ENCODE data around the gene APOL3.
"Not testable (repeated sequence)": the region's sequence is repeated elsewhere in the genome, so short reads cannot be mapped to it uniquely, and the experiment has no call there.

The APOL3 gene

DNA sequence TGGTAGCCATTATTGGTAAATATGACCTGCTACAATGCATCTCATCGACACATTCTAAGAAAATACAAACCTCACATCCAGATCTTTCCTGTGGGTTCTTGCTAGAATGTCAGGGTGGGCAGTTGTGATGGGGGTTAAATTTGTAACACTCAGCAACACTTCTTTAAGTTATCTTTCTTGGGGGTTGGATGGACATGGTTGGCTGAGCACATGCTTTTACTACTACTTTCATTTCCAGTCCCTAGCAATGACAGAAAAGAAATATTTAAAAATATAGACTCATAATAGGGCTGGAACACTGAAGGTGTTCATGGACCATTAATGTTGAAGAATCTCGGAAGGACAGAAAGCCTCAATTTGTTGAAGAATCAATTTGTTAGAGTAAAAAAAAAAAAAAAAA lies 57.6 kb downstream of the APOL3 start:
- no peaks in the 10 kb centered on the region for H3K36me3 ChIP-seq (ENCODE audit: control insufficient read depth, insufficient read depth, low read length)
- no peaks in the 10 kb centered on the region for H3K4me1 ChIP-seq (ENCODE audit: control insufficient read depth, insufficient read depth, low read length)
- peaks cover 5% of the 10 kb centered on the region for H3K27me3 ChIP-seq (ENCODE audit: control insufficient read depth, insufficient read depth, low read length)
- H3K4me3 ChIP-seq (ENCODE audit: low read length): no peak overlapping the region
- no peaks in the 10 kb centered on the region for H3K9me3 ChIP-seq (ENCODE audit: control insufficient read depth, low read length)
- H3K9ac ChIP-seq (ENCODE audit: low read length): no peak overlapping the region

- Histone ChIP-seq H3K9me3 (ENCODE audit: control insufficient read depth, low read length) (no peaks in the 10 kb centered on the region), H3K36me3 (ENCODE audit: control insufficient read depth, insufficient read depth, low read length) (no peaks in the 10 kb centered on the region), H3K4me1 (ENCODE audit: control insufficient read depth, insufficient read depth, low read length) (no peaks in the 10 kb centered on the region), H3K9ac (ENCODE audit: low read length) (no peak overlapping the region), H3K27me3 (ENCODE audit: control insufficient read depth, insufficient read depth, low read length) (peaks cover 5% of the 10 kb centered on the region), H3K4me3 (ENCODE audit: low read length) (no peak overlapping the region)
These were observed 58.8 kb downstream of the APOL3 start for GRCh38 chr22:36101756-36102155.

DNA sequence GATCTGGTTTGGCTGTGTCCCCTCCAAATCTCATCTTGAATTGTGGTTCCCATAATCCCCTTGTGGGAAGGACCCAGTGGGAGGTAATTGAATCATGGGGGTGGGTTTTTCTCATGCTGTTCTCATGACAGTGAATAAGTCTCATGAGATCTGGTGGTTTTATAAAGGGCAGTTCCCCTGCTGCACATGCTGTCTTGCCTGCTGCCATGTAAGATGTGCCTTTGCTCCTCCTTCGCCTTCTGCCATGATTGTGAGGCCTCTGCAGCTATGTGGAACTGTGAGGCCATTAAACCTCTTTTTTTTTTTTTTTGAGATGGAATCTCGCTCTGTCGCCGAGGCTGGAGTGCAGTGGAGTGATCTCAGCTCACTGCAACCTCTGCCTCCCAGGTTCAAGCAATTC lies 59.6 kb downstream of the APOL3 start:
- not testable (repeated sequence) for H3K36me3 ChIP-seq (ENCODE audit: control insufficient read depth, insufficient read depth, low read length); H3K9me3 ChIP-seq (ENCODE audit: control insufficient read depth, low read length); H3K4me1 ChIP-seq (ENCODE audit: control insufficient read depth, insufficient read depth, low read length); H3K27me3 ChIP-seq (ENCODE audit: control insufficient read depth, insufficient read depth, low read length); H3K4me3 ChIP-seq (ENCODE audit: low read length); H3K9ac ChIP-seq (ENCODE audit: low read length)

- no peaks in the 10 kb centered on the region for H3K4me1 ChIP-seq (ENCODE audit: control insufficient read depth, insufficient read depth, low read length)
- no peak overlapping the region for H3K4me3 ChIP-seq (ENCODE audit: low read length)
- no peaks in the 10 kb centered on the region for H3K36me3 ChIP-seq (ENCODE audit: control insufficient read depth, insufficient read depth, low read length)
- no peaks in the 10 kb centered on the region for H3K27me3 ChIP-seq (ENCODE audit: control insufficient read depth, insufficient read depth, low read length)
- no peaks in the 10 kb centered on the region for H3K9me3 ChIP-seq (ENCODE audit: control insufficient read depth, low read length)
- H3K9ac ChIP-seq (ENCODE audit: low read length): no peak overlapping the region
These were observed 60.3 kb downstream of the APOL3 start for GRCh38 chr22:36100134-36100824.

DNA sequence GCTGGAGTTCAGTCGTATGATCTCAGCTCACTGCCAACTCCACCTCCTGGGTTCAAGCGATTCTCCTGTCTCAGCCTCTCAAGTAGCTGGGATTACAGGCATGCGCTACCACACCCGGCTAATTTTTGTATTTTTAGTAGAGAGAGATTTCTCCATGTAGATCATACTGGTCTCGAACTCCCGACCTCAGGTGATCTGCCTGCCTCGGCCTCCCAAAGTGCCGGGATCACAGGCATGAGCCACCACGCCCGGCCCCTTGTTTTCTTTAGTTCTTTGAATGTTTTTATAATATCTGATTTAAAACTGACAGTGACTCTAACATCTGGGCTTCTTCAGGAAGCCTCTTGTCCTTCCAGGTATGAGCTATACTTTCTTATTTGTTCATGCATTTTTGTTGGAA lies 61.0 kb downstream of the APOL3 start:
- H3K9ac ChIP-seq (ENCODE audit: low read length); H3K9me3 ChIP-seq (ENCODE audit: control insufficient read depth, low read length); H3K4me1 ChIP-seq (ENCODE audit: control insufficient read depth, insufficient read depth, low read length); H3K36me3 ChIP-seq (ENCODE audit: control insufficient read depth, insufficient read depth, low read length); H3K27me3 ChIP-seq (ENCODE audit: control insufficient read depth, insufficient read depth, low read length); H3K4me3 ChIP-seq (ENCODE audit: low read length): not testable (repeated sequence)

GRCh38 chr22:36097880-36098279 lies 62.7 kb downstream of the APOL3 start:
- H3K4me3 ChIP-seq (ENCODE audit: low read length): no peak overlapping the region
- H3K9ac ChIP-seq (ENCODE audit: low read length): no peak overlapping the region
- no peaks in the 10 kb centered on the region for H3K4me1 ChIP-seq (ENCODE audit: control insufficient read depth, insufficient read depth, low read length)
- no peaks in the 10 kb centered on the region for H3K9me3 ChIP-seq (ENCODE audit: control insufficient read depth, low read length)
- H3K36me3 ChIP-seq (ENCODE audit: control insufficient read depth, insufficient read depth, low read length): no peaks in the 10 kb centered on the region
- no peaks in the 10 kb centered on the region for H3K27me3 ChIP-seq (ENCODE audit: control insufficient read depth, insufficient read depth, low read length)

GRCh38 chr22:36090772-36091171 lies 69.8 kb downstream of the APOL3 start:
- H3K9me3 ChIP-seq (ENCODE audit: control insufficient read depth, low read length); H3K36me3 ChIP-seq (ENCODE audit: control insufficient read depth, insufficient read depth, low read length); H3K4me3 ChIP-seq (ENCODE audit: low read length); H3K9ac ChIP-seq (ENCODE audit: low read length); H3K27me3 ChIP-seq (ENCODE audit: control insufficient read depth, insufficient read depth, low read length); H3K4me1 ChIP-seq (ENCODE audit: control insufficient read depth, insufficient read depth, low read length): not testable (repeated sequence)

Data from mucosa of stomach (tissue), 1 donor.